Activated B cell treated with CpG ODN at 0.5 μM for 24 hours (primary cell): Measurements from ENCODE around the gene RNF168. TPM values are rescaled to one million over a fixed set of nuclear protein-coding genes. Genes with fewer than 3 reads are reported as not detected.

Source experiments
- ATAC-seq: fragments of 200-7000 bp; cut with Tn5 transposase; one replicate; pipeline ENCODE4 v1.10.0; 2021; ENCODE audit warnings: low read depth, mild to moderate bottlenecking, moderate library complexity
- CTCF ChIA-PET: fragments of 350-600 bp; sonication (Branson Sonifier 250); formaldehyde crosslinking; loops from one replicate; lab custom pipeline; 2021; ENCODE audit warnings: antibody characterized with exemption; lab: Charles Lee
- POLR2A ChIA-PET: fragments of 350-600 bp; sonication (Branson Sonifier 250); formaldehyde crosslinking; loops from one replicate; lab custom pipeline; 2021; ENCODE audit warnings: antibody characterized with exemption; lab: Charles Lee
- DNase-seq: peaks from one replicate; pipeline ENCODE4 v3.0.0; 2022
- H3K27ac Mint-ChIP-seq: one replicate; pipeline ENCODE4 v1.8.0; 2020; ENCODE audit warnings: mixed read lengths
- H3K27me3 Mint-ChIP-seq: one replicate; pipeline ENCODE4 v1.8.0; 2021; ENCODE audit warnings: mixed read lengths
- H3K36me3 Mint-ChIP-seq: one replicate; pipeline ENCODE4 v1.8.0; 2021; ENCODE audit warnings: low read depth, mixed read lengths
- H3K4me1 Mint-ChIP-seq: one replicate; pipeline ENCODE4 v1.8.0; 2021; ENCODE audit warnings: mixed read lengths
- H3K4me3 Mint-ChIP-seq: one replicate; pipeline ENCODE4 v1.8.0; 2020; ENCODE audit warnings: mild to moderate bottlenecking, mixed read lengths
- H3K9me3 Mint-ChIP-seq: one replicate; pipeline ENCODE4 v1.8.0; 2020; ENCODE audit warnings: mixed read lengths
- intact Hi-C: fragments of 100-400 bp; cut with micrococcal nuclease; formaldehyde crosslinking; loops from one replicate; pipeline ENCODE4 v1.15.1; 2024
- total RNA-seq: library from RNA; stranded (reverse); gene quantifications from 2 replicates; pipeline ENCODE4 v1.2.3, GENCODE V29; 2022
- TF ChIP-seq, protein P1 (sequence below): fragments of 200-600 bp; IDR thresholded peaks from one replicate; pipeline ENCODE4 v1.8.0; 2022; ENCODE audit warnings: antibody characterized with exemption, mild to moderate bottlenecking

Gene RNF168
- total RNA-seq, 1 donor from 2014 or later: 27.8 TPM

DNA sequence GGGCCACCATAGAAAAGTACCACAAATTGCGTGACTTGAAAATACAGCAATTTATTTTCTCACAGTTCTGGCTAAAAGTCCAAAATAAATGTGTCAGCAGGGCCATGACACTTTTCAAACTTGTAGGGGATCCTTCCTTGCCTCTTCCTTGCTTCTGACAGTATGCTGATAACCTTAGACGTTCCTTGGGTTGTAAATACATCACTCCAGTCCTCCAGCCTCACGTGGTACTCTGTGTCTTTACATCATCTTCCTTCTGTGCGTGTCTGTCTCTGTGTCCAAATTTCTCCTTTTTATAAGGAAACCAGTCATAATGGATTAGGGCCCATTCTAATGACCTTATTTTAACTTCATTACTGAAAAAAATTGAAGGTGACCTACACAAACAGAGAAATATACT lies 7.4 kb downstream of the RNF168 start:
- TF ChIP-seq, protein P1, sequence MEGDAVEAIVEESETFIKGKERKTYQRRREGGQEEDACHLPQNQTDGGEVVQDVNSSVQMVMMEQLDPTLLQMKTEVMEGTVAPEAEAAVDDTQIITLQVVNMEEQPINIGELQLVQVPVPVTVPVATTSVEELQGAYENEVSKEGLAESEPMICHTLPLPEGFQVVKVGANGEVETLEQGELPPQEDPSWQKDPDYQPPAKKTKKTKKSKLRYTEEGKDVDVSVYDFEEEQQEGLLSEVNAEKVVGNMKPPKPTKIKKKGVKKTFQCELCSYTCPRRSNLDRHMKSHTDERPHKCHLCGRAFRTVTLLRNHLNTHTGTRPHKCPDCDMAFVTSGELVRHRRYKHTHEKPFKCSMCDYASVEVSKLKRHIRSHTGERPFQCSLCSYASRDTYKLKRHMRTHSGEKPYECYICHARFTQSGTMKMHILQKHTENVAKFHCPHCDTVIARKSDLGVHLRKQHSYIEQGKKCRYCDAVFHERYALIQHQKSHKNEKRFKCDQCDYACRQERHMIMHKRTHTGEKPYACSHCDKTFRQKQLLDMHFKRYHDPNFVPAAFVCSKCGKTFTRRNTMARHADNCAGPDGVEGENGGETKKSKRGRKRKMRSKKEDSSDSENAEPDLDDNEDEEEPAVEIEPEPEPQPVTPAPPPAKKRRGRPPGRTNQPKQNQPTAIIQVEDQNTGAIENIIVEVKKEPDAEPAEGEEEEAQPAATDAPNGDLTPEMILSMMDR: no peak
- H3K4me3 Mint-ChIP-seq: no peak overlapping the region
- no peak for ATAC-seq
- H3K4me1 Mint-ChIP-seq: peaks cover 31% of the 10 kb centered on the region
- H3K27me3 Mint-ChIP-seq: no peaks in the 10 kb centered on the region
- DNase-seq: no peak
- POLR2A ChIA-PET: no interaction called here
- intact Hi-C loops: no loop called here
- no peak overlapping the region for H3K27ac Mint-ChIP-seq
- no peaks in the 10 kb centered on the region for H3K9me3 Mint-ChIP-seq
- CTCF ChIA-PET: no interaction called here
- peaks cover 46% of the 10 kb centered on the region for H3K36me3 Mint-ChIP-seq

DNA sequence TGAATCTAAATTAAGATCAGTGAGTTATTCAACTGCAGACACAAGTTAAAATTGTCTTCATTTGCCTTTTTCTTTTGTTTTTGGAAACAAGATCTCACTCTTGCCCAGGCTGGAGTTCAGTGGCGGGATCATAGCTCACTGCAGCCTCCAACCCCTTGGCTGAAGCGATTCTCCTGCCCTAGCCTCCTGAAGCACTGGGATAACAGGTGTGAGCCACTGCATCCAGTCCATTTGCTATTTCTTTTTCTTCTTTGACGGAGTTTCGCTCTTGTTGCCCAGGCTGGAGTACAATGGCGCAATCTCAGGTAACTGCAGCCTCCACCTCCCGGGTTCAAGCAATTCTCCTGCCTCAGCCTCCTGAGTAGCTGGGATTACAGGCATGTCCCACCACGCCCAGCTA lies 10.3 kb downstream of the RNF168 start:
- intact Hi-C loops: no loop called here
- POLR2A ChIA-PET: no interaction called here
- H3K36me3 Mint-ChIP-seq: peaks cover 37% of the 10 kb centered on the region
- TF ChIP-seq, protein P1: no peak
- H3K4me3 Mint-ChIP-seq: no peak overlapping the region
- ATAC-seq: no peak
- no peaks in the 10 kb centered on the region for H3K9me3 Mint-ChIP-seq
- CTCF ChIA-PET: no interaction called here
- peaks cover 5% of the 10 kb centered on the region for H3K4me1 Mint-ChIP-seq
- no peak for DNase-seq
- H3K27ac Mint-ChIP-seq: no peak overlapping the region
- H3K27me3 Mint-ChIP-seq: no peaks in the 10 kb centered on the region

DNA sequence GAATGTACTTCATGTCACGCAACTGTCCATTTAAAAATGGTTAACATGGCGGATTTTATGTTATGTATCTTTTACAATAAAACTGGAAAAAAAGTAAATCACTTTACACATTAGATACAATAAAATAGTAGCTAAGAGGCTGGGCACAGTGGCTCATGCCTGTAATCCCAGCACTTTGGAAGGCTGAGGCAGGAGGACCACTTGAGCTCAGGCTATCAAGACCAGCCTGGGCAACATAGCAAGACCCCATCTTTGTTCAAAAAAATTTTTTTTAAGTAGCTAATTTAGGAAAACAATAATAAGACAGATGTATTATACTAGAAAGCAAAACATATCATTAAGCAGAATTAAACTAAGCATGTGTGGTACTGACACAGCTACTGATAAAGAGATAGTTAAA lies 11.5 kb downstream of the RNF168 start:
- H3K27ac Mint-ChIP-seq: no peak overlapping the region
- CTCF ChIA-PET: no interaction called here
- DNase-seq: no peak
- intact Hi-C loops: no loop called here
- peaks cover 38% of the 10 kb centered on the region for H3K36me3 Mint-ChIP-seq
- H3K4me1 Mint-ChIP-seq: peaks cover 2% of the 10 kb centered on the region
- TF ChIP-seq, protein P1: no peak
- no peaks in the 10 kb centered on the region for H3K27me3 Mint-ChIP-seq
- H3K4me3 Mint-ChIP-seq: no peak overlapping the region
- no peaks in the 10 kb centered on the region for H3K9me3 Mint-ChIP-seq
- POLR2A ChIA-PET: no interaction called here
- no peak for ATAC-seq

DNA sequence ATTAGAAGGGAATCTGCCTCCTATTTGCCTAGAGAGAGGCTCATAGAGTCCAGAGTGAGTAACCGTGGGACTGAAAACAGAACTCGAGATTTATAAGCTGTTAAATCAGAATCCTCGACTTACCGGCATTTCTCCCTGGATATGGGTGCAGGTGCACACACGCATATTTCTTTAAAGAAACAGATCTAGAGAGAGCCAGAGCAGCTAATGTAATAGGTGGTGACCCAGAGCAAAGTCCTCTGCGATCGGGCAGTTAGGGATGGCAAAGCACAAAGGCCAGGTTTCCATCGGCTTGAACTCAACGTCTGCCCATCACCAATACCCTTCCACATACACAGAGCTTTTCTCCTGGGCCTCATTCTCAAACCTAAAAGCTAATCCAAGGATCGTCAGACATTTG lies 13.8 kb downstream of the RNF168 start:
- intact Hi-C loops: no loop called here
- no peaks in the 10 kb centered on the region for H3K27me3 Mint-ChIP-seq

DNA sequence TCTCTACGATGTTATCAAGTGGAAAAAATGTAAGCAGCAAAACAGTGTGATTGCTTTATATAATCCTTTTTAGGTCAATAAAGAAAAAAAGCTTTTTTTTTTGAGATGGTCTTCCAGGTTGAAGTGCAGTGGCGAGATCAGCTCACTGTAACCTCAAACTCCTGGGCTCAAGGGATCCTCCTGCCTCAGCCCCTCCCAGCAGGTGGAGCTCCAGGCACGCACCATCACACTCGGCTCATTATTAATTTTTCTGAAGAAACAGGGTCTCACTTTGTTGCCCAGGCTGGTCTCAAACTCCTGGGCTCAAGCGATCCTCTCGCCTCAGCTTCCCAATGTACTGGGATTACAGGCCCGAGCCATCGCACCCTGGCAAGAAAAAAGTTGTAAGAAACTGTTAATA lies 17.3 kb downstream of the RNF168 start:
- Mint-ChIP-seq H3K27me3 (no peaks in the 10 kb centered on the region), H3K9me3 (no peaks in the 10 kb centered on the region), H3K27ac (no peak overlapping the region), H3K36me3 (peaks cover 45% of the 10 kb centered on the region), H3K4me3 (no peak overlapping the region), H3K4me1 (no peaks in the 10 kb centered on the region)
- intact Hi-C loops: no loop called here
- DNase-seq (no peak), ATAC-seq (no peak)
- TF ChIP-seq, protein P1: no peak
- ChIA-PET POLR2A (interaction anchor here (0.6 kb wide), 1 partner anchor 64 kb away, joined by 3 read pairs; no protein-coding TSS in a partner anchor), CTCF (interaction anchor here (0.8 to 1.2 kb wide), 4 partner anchors 31 to 351 kb away, joined by 3 to 6 read pairs (median 3); no protein-coding TSS in a partner anchor)

More for the DNA sequence above, 13.8 kb downstream of the RNF168 start:
- Mint-ChIP-seq H3K36me3 (peaks cover 38% of the 10 kb centered on the region), H3K27ac (no peak overlapping the region), H3K9me3 (no peaks in the 10 kb centered on the region), H3K4me3 (no peak overlapping the region), H3K4me1 (peaks cover 2% of the 10 kb centered on the region)
- CTCF ChIA-PET: no interaction called here
- TF ChIP-seq, protein P1: no peak
- POLR2A ChIA-PET: no interaction called here
- ATAC-seq (no peak), DNase-seq (no peak)
